Activated CD4-positive, alpha-beta T cell treated with anti-CD3 and anti-CD28 coated beads, Interleukin-2, amount 50 U/mL, for 48 hours (primary cell): ENCODE results near the gene SWAP70.
A peak's percentile ranks its signal among the peaks of the same experiment; 100 is the strongest.
"Not testable (repeated sequence)": the region's sequence is repeated elsewhere in the genome, so short reads cannot be mapped to it uniquely, and the experiment has no call there.

Source experiments
- DNase-seq, 2 experiments: peaks; one replicate each; pipeline ENCODE4 v3.0.0-alpha.2; 2020

SWAP70 gene

DNA sequence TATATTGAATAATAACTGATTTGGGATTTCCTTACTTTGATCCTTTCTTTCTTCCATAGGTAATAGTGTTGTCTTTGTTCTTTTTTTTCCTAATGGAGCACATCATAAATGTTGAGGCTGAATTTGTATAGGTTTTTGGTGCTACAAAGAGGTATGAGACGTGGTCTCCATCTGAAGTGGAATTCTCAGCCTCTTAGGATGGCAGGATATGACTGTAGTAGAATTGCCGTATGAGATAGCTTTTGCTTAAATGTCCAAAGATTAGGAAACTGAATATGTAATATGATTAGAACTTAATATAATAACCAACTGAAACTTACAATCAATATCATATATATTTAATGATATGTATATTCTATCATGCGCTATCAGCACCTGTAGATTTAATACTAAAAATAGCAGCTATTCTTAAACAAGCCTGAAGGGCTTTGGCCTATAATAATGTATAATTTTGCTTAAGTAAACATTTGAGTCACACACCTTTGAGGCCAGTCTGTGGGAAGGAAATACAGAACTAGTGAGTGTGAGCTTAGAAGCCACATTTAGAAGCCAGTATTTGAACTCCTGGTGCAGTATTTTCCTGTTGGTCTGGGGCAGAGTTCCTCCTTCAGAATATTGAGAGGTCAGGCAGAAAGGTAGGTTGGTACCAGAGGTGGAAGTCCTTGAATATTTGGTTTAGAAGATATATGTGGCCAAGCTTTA, 62.6 kb downstream of the SWAP70 start:
- no peak for DNase-seq

DNA sequence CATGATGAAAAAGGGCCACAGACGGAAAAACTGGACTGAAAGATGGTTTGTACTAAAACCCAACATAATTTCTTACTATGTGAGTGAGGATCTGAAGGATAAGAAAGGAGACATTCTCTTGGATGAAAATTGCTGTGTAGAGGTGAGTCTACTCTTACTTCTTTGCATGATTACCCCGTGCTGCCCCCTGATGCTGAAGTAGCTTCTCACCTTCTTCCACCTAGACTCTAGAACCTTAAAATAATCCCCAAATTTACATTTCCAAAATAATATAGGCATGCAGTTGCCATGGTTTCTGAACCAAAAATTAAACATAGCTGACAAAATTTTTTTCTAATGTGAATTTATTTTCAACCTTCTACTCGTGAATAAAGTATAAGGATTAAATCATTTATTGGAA, 64.2 kb downstream of the SWAP70 start:
- no peak for DNase-seq

DNA sequence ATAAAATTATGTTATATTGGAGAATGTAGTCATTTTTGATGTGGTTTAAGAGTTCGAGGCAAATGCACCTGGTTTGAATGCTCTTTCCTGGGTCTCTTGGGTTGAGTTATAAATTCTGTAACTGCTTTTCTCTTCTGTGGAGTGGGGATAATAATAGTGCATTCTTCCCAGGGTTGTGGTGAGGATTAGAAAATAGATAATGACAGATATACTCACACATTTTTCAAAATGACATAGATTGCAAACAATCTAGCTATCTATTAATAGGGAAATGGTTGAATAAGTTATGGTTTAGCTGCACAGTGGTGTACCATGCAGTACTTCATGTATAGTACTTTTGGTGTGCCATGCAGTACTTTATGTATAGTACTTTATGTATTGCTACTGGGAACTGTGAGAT, 67.4 kb downstream of the SWAP70 start:
- no peak for DNase-seq

DNA sequence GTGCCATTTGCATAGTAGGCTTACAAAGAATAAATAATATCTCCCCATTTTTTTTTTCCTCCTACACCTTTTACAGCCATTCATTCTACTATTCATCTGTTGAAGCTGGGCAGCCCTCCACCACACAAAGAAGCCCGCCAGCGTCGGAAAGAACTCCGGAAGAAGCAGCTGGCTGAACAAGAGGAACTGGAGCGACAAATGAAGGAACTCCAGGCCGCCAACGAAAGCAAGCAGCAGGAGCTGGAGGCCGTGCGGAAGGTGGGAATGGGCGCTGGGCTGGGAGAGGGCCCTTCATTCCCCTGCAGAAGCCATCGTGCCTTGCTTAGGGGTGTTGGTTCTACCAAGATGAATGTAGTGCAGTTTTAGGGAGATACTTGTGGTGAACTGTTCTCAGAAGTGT, 68.6 kb downstream of the SWAP70 start:
- no peak for DNase-seq

DNA sequence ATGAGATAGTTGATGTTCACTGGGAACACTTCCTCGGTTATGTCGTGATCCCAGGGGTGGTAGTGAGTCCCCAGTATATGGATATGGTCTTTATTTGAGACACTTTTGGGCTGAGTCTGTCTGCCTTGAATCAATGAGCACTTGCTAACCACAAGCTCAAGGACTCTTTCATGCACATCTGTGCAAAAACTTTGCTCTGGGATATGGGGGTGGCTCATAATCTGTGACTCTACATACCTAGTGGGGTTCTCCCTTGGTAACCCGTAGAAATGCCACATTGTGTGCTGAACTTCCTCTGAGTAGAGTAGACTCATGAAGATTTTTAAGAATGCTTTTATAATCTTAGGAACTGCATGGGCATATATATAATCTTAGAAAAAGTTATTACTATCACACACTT, 69.3 kb downstream of the SWAP70 start:
- no peak for DNase-seq

DNA sequence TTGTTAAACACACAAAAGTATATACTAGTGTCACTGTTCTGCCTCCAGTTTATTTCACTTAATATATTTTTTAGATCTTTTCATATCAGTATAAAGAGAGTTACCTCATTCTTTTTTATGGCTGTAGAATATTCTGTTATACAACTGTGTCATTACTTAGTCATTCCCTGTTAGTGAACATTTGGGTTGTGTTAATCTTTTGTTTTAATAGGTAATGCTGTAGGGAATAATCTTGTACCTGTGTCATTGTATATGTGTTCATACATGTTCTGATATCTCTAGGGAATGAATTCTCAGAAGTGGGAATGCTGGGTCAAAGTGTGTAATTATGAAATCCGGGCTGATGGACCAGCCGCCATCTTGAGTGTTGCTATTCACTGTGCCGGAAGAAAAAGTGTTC, 71.4 kb downstream of the SWAP70 start:
- DNase-seq, result no peak

DNA sequence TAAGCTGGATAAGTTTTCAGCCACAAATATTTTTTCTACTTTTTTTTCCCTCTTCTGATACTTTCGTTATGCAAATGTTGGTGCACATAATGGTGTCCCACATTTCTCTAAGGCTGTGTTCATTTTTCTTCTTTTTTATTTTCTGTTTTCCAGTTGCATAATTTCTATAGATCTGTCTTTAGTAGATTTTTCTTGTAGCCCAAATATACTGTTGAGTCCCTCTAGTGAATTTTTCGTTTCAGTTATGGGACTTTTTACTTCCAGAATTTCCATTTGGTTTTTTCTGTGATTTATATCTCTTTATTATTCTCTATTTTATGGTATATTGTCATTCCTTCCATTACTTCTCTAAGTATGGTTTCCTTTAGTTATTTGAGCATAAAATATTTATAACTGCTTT, 72.0 kb downstream of the SWAP70 start:
- DNase-seq, result no peak

DNA sequence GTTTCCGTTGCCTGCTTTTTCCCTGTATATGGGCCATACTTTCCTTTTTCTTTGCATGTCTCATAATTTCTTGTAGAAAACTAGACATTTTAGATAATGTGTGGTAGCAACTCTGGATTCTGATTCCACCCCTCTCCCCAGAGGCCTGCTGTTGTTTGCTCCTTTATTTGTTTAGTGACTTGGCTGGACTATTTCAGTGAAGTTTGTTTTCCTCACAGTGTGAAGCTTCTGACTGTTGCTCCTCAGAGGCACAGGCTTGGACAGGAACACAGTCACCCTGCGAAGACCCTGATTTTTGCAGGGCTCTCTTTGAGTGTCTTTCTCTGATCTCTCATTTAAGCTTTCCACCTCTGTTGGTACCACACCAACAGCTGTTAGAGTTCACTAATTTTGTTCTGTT, 72.5 kb downstream of the SWAP70 start:
- DNase-seq, result no peak

DNA sequence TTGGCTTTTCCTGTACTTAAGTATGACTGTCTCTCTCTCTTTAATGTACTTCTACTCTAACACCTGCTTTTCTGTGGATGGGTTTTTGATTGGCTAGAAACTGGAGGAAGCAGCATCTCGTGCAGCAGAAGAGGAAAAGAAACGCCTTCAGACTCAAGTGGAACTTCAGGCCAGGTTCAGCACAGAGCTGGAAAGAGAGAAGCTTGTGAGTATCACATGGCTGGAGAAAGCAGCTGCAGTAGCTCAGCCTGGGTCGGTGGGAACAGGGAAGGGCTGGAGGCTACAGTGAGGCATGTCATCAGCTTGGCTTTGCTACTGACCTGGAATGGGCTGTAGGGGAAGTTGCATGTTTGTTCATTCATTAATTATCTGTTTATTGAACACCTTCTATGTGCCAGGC, 74.2 kb downstream of the SWAP70 start:
- DNase-seq, result no peak

DNA sequence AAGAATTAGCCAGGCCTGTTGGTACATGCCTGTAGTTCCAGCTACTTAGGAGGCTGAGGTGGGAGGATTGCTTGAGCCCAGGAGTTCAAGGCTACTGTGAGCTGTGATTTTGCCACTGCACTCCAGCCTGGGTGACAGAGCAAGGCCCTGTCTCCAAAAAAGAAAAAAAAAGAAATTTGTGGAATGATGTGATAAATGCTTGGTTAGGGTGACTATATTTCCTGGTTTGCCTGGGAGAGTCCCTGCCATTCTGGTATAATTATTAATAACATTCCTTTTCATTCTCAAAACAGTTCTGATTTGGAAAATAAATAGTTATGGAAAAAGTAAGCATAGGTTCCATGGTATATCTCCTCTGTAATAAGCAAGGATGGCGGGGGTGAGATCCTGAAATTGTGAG, 74.8 kb downstream of the SWAP70 start:
- DNase-seq, result no peak

DNA sequence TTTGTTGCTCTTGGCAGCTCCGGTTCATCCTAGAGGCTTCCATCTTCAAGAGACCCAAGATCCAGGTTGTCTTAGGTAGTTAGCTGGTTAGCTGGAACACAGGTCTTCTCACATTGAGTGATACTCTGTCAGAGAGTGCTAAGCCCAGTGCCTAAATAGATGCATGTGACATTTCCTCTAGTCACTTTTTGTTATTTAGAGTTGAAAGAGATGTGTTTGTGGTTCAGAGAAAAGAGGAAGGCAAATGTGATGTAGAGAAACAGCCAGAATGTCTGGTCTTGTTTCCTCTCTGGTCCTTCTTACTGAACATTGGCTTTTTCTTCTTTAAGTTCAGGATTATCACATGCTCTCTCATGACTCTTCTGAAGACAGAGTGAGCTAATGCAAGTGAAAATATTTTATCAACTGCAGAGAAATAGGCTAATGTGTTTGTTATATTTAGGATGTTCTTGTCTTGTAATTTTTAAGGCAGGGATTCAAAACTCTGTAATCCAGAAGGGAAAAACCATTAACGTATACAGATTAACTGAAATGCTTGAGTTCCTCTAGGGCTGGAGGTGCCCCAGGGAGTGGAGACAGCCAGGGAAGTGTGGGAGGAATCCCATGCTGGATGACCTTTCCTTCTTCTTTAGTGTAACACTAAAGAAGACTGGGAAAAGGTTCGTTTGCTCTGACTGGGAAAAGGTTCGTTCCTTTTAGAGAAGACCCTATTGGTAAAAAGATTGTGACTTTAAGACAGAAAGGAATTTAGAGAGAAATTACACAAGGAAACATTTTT, 75.4 kb downstream of the SWAP70 start:
- no peak for DNase-seq

DNA sequence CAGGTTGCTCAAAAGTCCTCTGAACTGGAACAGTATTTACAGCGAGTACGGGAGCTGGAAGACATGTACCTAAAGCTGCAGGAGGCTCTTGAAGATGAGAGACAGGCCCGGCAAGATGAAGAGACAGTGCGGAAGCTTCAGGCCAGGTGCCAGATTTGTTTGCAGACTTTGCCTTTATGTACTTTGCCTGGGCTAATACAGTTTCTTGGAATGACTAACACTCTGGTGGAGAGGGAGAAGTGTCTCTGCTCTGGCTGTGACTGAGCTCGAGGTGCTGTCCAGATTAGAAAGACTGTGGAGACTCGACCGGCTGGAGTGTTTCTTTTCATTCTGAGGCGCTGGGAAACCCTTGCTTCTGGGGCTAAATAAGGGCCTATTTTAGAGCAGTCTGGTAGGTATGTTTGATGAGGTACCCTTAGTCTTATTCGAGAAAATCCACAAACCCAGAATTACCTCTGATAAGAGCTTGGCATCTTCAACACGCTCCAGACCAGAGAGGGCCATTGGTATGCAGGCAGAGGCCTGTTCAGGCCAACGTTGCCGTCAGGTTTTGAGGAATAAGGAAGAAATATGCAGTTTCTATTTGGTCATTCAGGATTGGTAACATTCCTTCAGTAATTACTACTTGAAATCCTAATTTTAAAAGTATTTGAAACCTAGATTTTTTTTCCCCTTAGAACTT, 76.5 kb downstream of the SWAP70 start:
- no peak for DNase-seq

DNA sequence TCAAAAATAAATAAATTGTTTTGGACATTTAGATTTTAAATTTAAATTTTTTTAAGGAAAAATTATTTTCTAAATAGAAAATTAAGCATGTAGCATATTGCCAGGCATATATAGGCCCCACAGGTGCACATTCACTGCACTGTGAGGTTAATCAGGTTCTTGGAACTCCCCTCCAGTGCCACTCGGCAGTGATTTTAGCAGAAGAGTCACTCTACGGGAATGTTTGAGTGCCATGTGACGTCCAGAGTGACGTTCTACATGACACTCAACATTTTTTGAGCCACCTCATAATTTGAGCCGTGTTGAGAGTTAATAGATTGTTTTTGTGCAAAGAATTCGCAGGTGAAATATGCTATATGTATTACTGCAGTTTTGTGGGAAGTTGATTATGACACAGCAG, 77.4 kb downstream of the SWAP70 start:
- no peak for DNase-seq

DNA sequence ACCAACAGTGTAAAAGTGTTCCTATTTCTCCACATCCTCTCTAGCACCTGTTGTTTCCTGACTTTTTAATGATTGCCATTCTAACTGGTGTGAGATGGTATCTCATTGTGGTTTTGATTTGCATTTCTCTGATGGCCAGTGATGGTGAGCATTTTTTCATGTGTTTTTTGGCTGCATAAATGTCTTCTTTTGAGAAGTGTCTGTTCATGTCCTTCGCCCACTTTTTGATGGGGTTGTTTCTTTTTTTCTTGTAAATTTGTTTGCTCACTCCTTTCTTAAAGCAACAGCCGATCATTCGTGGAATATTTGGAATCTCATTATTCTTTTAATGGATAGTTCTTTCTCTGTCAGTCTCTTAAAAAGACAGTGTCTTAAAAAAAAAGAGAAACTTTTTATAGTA, 79.6 kb downstream of the SWAP70 start:
- DNase-seq, result not testable (repeated sequence)

DNA sequence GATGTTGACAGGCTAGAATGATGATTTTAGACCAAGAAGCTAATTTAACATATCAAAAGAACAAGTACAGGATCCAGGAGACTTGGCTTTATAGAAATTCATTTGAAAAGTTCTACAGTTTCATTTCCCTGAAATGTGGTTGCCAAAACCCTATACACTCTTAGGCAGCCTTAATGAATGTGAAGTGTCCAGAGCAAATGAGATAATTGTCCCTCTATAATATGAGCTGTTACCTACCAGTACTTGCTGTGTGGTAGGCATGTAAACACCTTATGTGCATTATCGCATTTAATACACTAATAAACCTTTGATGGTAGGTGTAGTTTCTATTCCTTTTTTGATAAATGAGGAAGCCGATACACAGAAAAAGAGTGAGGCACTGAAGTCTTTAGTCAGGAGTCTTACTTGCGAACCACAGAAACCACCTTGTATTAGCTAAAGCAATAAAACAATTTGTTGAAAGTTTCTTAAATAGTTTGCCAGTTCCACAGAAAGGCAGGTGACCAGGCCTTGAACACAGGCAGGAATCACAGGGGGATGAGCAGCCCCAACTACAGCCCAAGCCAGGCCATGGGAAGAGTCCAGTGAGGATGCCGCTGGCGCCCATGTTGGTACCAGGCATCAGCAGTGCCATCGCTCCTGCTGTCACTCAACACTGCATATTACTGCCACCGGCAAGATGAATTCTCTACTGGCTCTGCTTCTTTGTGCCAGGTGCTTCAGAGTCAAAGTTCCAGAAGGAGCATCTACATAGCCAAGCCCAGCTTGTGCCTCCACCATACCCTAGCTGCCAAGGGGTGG, 81.7 kb downstream of the SWAP70 start:
- no peak for DNase-seq

DNA sequence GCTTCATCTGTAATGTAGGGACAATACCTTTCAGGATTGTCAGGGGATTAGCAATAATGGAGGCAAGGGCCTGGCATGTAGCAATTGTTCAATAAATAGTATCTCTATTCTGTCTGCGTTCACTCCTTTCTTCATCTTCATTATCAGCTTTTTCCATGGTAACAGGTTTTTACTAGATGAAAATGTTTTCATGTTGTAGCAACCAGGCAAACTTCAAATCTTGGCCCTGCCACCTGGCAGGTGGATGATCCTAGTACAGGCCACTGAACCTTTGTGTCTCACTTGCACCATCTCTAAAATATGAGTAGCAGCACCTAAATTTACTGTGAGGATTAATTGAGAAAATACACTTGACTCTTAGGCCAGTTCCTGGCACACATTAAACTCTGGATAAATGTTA, 83.4 kb downstream of the SWAP70 start:
- DNase-seq, result no peak

DNA sequence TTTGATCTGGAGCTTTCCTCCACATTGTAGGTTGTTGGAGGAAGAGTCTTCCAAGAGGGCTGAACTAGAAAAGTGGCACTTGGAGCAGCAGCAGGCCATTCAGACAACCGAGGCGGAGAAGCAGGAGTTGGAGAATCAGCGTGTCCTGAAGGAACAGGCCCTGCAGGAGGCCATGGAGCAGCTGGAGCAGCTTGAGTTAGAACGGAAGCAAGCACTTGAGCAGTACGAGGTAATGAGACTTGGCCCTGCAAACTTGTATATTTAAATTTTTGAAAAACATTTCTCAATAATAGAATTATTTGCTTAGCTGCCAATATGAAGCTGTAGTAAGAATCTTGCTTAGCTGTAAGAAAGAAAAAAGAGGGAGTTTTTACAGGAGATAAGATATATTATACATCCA, 84.0 kb downstream of the SWAP70 start:
- DNase-seq, result no peak

DNA sequence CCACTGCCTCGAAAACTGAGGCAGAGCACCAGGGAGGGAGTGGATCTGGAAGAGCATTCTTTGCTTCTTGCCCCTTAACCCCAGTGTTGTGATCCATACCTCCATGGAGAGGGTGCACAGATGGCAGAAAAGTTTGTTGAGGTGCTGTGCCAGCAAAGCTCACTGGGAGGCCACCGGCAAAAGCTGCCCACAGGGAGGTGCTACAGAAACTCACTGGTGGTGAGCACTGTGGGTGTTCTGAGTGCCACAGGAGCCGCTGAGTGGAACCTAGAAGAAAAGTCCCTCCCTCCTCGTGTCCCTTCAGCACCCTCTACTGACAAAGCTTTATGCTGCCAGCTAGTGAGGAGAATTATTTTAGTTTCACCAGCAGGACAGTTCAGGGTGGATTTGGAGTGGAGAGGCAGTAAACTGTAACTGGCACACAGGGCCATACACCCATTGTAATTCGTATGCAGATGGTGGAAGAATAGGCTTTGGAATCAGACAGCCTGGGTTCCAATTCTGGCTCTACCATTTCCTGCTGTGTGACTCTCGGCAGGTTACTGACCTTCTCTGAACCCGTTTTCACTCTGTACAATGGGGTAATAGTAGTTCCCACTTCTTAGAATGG, 84.6 kb downstream of the SWAP70 start:
- peak; percentile 64 to 73 for DNase-seq

DNA sequence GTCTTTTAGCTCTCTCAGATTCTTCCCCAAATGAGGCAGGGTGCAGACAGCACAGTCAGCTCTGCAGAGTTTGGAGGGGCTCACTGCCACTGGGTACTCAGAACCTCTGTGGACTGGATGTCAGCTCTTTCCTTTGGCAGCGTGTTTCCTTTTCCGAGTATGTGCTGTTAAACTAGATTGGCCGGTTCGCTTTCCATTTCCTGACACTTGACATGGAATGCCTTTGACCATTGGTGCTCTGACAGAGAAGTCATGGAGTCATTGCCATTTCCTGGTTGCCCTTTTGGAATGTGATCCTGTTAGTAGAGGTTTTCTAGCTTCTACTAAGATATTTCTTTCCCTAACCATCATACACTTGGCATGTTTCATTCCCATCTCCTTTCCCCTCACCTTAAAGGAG, 86.7 kb downstream of the SWAP70 start:
- no peak for DNase-seq

DNA sequence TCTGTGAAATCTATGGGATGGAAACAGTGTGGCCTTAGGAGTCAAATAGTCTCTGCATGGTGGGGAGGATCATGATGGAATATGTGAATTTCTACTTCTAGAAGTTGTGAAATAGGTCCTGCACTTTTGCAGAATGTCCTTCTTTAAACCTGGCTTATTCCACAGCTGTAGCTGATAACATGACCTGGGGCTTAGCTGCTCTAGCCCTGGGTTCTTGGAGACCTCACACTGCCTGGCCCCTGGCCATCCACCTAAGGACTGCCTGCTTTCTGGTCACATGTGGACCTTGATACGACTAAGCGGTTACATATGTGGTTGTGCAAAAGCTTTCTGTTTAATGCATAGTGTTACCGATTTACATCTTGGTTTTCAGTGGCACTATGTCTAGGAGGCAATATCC, 88.2 kb downstream of the SWAP70 start:
- no peak for DNase-seq

DNA sequence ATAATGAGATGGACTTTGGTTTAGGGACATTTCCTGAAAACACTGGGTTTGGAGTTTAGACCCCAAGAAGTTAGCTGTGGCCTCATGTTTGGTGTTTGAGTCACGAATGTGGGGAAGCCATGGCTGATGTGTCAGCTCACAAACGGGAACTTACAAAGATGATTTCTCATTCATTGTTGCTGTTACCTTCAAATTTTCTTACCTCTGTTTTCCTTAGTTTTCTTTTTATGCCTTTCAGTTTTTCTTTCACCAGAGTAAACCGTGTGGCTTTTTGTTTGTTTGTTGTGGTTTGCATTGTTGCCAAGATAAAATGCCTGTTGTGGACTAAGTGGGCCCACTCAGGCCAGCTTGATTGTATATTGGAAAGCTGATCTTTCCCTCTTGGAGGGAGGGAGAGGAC, 89.1 kb downstream of the SWAP70 start:
- DNase-seq, result peak in 1 of 2 experiments; percentile 29

DNA sequence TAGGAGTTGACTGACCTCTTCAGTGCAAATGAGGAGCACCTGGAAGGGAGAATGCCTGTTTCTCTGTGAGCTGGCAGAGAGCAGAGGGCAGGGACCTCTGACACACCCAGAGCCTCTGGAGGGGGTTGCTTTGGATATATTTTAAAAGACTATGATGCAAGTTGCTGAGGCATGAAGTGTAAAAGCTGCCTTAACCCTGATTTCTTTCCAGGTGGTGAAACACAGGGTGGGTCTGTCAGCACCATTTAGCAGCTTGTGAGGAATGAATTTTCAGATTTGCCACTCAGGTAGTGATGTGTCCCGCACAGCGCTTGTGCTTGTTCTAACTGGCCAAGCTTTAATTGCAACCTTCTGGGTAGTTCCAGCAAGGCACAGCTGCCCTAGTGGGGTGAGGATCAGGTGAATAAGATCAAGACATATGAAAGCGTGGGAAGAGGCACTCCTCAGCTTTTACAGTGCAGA, 90.2 kb downstream of the SWAP70 start:
- no peak for DNase-seq
